Panc1 (cell line): Measurements from ENCODE around the gene ADGRL3. TPM values are rescaled to one million over a fixed set of nuclear protein-coding genes. Genes with fewer than 3 reads are reported as not detected.

Experiments used
- ATAC-seq: fragments of 200-7000 bp; cut with Tn5 transposase; 2 replicates; pipeline ENCODE4 v1.9.1; 2020; ENCODE audit warnings: mild to moderate bottlenecking, moderate library complexity
- BruUV-seq: library from RNA; stranded (reverse); fragments of 400-500 nt; replicated peaks from 2 replicates; lab custom pipeline; 2021; lab: Mats Ljungman, UMichigan
- CTCF ChIA-PET: fragments of 300-600 bp; sonication (Branson Sonifier 250); formaldehyde crosslinking; loops from one replicate; lab custom pipeline; 2022; ENCODE audit warnings: antibody characterized with exemption; lab: Charles Lee
- POLR2A ChIA-PET: fragments of 300-600 bp; sonication (Branson Sonifier 250); formaldehyde crosslinking; loops from one replicate; lab custom pipeline; 2022; ENCODE audit warnings: antibody characterized with exemption; lab: Charles Lee
- DNase-seq: peaks from one replicate; pipeline ENCODE4 v3.0.0-alpha.2; 2010; ENCODE audit warnings: low read depth, low spot score
- H3K27ac ChIP-seq: 2 replicates; pipeline ENCODE4 v1.5.1; 2011; ENCODE audit warnings: mild to moderate bottlenecking, low read length, inconsistent platforms
- H3K27me3 ChIP-seq: fragments of 200-500 bp; sonication (Bioruptor generic); 2 replicates; pipeline ENCODE4 v1.6.0; 2014; ENCODE audit warnings: low read length, inconsistent platforms; ENCODE audit not compliant: control insufficient read depth, insufficient read depth
- H3K36me3 ChIP-seq: fragments of 200-500 bp; sonication (Bioruptor generic); 2 replicates; pipeline ENCODE4 v1.5.1; 2014; ENCODE audit warnings: inconsistent platforms, mild to moderate bottlenecking, low read length, moderate library complexity; ENCODE audit not compliant: control insufficient read depth, insufficient read depth
- H3K4me1 ChIP-seq: 2 replicates; pipeline ENCODE4 v1.5.1; 2011; ENCODE audit warnings: inconsistent platforms, mild to moderate bottlenecking, low read length, moderate library complexity; ENCODE audit not compliant: control insufficient read depth, insufficient read depth
- H3K4me3 ChIP-seq, 2 experiments: 2 replicates each; pipeline ENCODE4 v1.5.1; 2011 to 2012; ENCODE audit warnings: low read depth in 2 of 2, low read length in 2 of 2, mild to moderate bottlenecking in 2 of 2, inconsistent platforms in 1 of 2, moderate library complexity in 1 of 2
- H3K9me3 ChIP-seq: fragments of 200-500 bp; sonication (Bioruptor generic); 2 replicates; pipeline ENCODE4 v1.5.1; 2014; ENCODE audit warnings: low read depth, mild to moderate bottlenecking, inconsistent platforms, low read length, moderate library complexity; ENCODE audit not compliant: control insufficient read depth, insufficient read depth
- CTCF ChIP-seq: fragments of 450-650 bp; IDR thresholded peaks from 2 replicates; pipeline ENCODE4 v1.5.1; 2017; ENCODE audit warnings: mild to moderate bottlenecking
- POLR2AphosphoS5 ChIP-seq: IDR thresholded peaks from 2 replicates; pipeline ENCODE4 v1.6.1; 2012; ENCODE audit warnings: mild to moderate bottlenecking, low read depth, low read length, moderate library complexity
- SIN3A ChIP-seq: IDR thresholded peaks from 2 replicates; pipeline ENCODE4 v1.6.1; 2012; ENCODE audit warnings: low read depth, mild to moderate bottlenecking, low read length, moderate library complexity, borderline replicate concordance; ENCODE audit not compliant: insufficient read depth
- TCF7L2 ChIP-seq: IDR thresholded peaks from 2 replicates; pipeline ENCODE4 v1.6.1; 2011; ENCODE audit warnings: mild to moderate bottlenecking, low read depth, low read length, inconsistent platforms
- in situ Hi-C: cut with HindIII; loops from 2 replicates; pipeline ENCODE4 v1.10.0; 2016; ENCODE audit warnings: low sequenced_read_pairs, low pct_unique_long_range_greater_than_20kb
- intact Hi-C: fragments of 100-400 bp; cut with micrococcal nuclease; formaldehyde crosslinking; loops from one replicate; pipeline ENCODE4 v1.10.0; 2022; ENCODE audit not compliant: unreplicated experiment
- total RNA-seq: library from RNA; stranded (reverse); gene quantifications from one replicate; pipeline ENCODE4 v1.2.1, GENCODE V29; 2021; ENCODE audit not compliant: unreplicated experiment
- TF ChIP-seq, protein P1 (sequence below), 2 experiments: IDR thresholded peaks; 2 replicates each; pipeline ENCODE4 v1.6.1; 2011 to 2012; ENCODE audit warnings: low read depth in 2 of 2, control low read depth in 1 of 2, low read length in 1 of 2, mild to moderate bottlenecking in 1 of 2, moderate library complexity in 1 of 2; ENCODE audit not compliant: insufficient read depth in 1 of 2

The ADGRL3 gene
- total RNA-seq, 1 experiment from 2014 or later: 0.23 TPM

- no TSS peak for BruUV-seq
Measured at GRCh38 chr4:61411241-61411640, 211.1 kb downstream of the ADGRL3 start.

GRCh38 chr4:61425315-61425714, 225.2 kb downstream of the ADGRL3 start:
- Histone ChIP-seq H3K4me1 (no peaks in the 10 kb centered on the region), H3K27ac (no peak overlapping the region), H3K4me3 (no peak overlapping the region), H3K27me3 (no peaks in the 10 kb centered on the region), H3K9me3 (no peaks in the 10 kb centered on the region), H3K36me3 (no peaks in the 10 kb centered on the region)
- CTCF ChIA-PET: no interaction called here
- no TSS peak for BruUV-seq
- in situ Hi-C loops: no loop called here
- ATAC-seq (no peak), DNase-seq (no peak)
- intact Hi-C loops: no loop called here
- POLR2A ChIA-PET: no interaction called here
- TF ChIP-seq POLR2AphosphoS5: no peak
- no peak for TF ChIP-seq TCF7L2
- TF ChIP-seq, protein P1, sequence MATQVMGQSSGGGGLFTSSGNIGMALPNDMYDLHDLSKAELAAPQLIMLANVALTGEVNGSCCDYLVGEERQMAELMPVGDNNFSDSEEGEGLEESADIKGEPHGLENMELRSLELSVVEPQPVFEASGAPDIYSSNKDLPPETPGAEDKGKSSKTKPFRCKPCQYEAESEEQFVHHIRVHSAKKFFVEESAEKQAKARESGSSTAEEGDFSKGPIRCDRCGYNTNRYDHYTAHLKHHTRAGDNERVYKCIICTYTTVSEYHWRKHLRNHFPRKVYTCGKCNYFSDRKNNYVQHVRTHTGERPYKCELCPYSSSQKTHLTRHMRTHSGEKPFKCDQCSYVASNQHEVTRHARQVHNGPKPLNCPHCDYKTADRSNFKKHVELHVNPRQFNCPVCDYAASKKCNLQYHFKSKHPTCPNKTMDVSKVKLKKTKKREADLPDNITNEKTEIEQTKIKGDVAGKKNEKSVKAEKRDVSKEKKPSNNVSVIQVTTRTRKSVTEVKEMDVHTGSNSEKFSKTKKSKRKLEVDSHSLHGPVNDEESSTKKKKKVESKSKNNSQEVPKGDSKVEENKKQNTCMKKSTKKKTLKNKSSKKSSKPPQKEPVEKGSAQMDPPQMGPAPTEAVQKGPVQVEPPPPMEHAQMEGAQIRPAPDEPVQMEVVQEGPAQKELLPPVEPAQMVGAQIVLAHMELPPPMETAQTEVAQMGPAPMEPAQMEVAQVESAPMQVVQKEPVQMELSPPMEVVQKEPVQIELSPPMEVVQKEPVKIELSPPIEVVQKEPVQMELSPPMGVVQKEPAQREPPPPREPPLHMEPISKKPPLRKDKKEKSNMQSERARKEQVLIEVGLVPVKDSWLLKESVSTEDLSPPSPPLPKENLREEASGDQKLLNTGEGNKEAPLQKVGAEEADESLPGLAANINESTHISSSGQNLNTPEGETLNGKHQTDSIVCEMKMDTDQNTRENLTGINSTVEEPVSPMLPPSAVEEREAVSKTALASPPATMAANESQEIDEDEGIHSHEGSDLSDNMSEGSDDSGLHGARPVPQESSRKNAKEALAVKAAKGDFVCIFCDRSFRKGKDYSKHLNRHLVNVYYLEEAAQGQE (IDR thresholded peaks at IDR 0.05; ENCODE audit: insufficient read depth in 1 of 2, low read depth in 2 of 2, low read length in 1 of 2): no peak
- no peak for TF ChIP-seq CTCF
- no peak for TF ChIP-seq SIN3A

More at GRCh38 chr4:61411241-61411640, 211.1 kb downstream of the ADGRL3 start:
- ATAC-seq: no peak
- intact Hi-C loops: no loop called here
- H3K27me3 ChIP-seq: no peaks in the 10 kb centered on the region
- ChIA-PET CTCF (no interaction called here), POLR2A (no interaction called here)
- no peak for DNase-seq
- H3K4me1 ChIP-seq: no peaks in the 10 kb centered on the region
- TF ChIP-seq, protein P1 (IDR thresholded peaks at IDR 0.05; ENCODE audit: insufficient read depth in 1 of 2, low read depth in 2 of 2, low read length in 1 of 2): no peak
- TF ChIP-seq POLR2AphosphoS5 (no peak), TCF7L2 (no peak), SIN3A (no peak), CTCF (no peak)
- H3K9me3 ChIP-seq: no peaks in the 10 kb centered on the region
- H3K36me3 ChIP-seq: no peaks in the 10 kb centered on the region
- H3K27ac ChIP-seq: no peak overlapping the region
- in situ Hi-C loops: no loop called here
- no peak overlapping the region for H3K4me3 ChIP-seq
